ENCODE data around the gene DRC3.

Gene DRC3

GRCh38 chr17:18018411-18018921, 45.8 kb downstream of the DRC3 start:
- no peak for DNase-seq (ENCODE audit: extremely low read depth in 1 of 2, low read depth in 1 of 2)

GRCh38 chr17:18019838-18020154, 47.1 kb downstream of the DRC3 start:
- no peak for DNase-seq (ENCODE audit: extremely low read depth in 1 of 2, low read depth in 1 of 2)

DNA sequence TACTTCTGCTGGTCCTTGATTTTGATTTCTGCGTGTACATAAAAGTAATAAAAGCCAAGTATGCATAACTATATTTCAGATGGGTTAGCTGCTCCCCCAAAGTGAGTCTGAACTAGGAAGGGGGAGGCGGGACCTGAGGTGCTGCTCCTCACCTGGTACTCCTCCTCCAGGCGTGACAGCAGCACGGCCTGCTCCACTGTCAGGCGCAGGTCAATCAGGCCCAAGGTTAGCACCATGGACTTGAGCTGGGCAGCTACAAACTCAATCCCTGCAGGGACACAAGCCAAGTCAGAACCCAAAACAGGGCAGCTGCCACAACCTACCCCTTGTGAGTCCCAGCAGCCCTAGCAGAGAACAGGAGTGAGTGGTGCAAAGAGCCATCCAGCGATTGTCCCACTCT, 48.3 kb downstream of the DRC3 start:
- DNase-seq (ENCODE audit: extremely low read depth in 1 of 2, low read depth in 1 of 2), result no peak

DNA sequence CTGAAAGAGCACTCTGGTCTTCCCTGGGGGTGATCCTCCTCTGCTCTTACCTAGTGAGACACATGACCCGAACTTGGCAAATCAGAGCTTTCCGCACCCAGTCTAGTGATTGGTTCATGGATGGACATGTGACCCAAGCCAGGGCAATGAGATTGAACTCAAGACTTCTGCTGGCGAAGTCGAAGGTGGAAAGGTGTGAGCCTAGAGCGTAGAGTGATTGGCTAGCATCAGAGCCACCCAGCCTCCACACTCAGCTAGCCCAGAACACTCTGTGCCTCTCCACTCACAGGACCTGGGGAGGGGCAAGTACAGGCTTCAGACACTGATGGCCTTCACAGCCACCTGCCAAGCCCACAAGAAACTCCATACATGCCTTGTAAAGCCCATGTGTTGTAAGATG, 48.7 kb downstream of the DRC3 start:
- DNase-seq (ENCODE audit: extremely low read depth in 1 of 2, low read depth in 1 of 2), result no peak

GRCh38 chr17:18025241-18025944, 52.7 kb downstream of the DRC3 start:
- no peak for DNase-seq (ENCODE audit: extremely low read depth in 1 of 2, low read depth in 1 of 2)

DNA sequence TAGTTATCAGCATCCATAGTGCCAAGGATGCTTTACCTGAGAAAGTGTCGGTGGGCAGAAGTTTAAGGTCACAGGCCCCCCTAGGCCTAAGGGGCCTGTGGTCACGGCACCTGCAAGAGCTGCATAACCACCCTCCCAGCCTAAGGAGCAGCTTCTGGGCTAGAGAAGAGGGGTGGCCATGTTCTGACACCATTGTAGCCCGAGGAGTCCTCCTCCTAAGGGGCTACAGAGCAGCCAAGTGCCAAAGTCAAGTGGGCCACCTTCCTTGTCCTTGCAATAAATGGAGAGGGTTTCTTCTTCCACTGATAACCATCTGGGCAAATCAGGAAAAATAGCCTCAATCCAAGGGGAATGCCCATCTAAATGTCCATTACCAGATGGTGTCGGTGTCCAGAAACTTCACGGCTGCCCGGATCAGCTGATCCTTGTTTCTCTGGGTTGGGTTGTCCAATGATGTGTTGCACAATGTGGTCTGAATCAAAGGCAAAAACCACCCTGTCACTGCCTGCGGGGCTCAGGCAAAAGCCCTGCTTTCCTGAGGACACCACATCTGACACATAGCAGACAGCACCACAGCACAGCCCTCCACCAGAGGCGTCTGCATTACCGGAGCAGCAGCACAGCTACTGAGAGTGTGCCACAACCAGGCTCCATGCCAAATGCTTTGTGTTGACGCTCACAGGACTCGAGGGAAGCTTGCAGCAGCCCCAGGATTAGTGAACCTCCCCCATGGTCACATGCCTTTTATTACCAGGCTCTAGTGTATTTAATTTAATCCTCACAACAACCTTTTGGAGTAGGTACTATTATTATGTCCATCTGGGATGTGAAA, 53.5 kb downstream of the DRC3 start:
- DNase-seq (ENCODE audit: extremely low read depth in 1 of 2, low read depth in 1 of 2), result no peak

- no peak for DNase-seq (ENCODE audit: extremely low read depth in 1 of 2, low read depth in 1 of 2)
Measured at GRCh38 chr17:18027280-18027679, 54.6 kb downstream of the DRC3 start.

- no peak for DNase-seq (ENCODE audit: extremely low read depth in 1 of 2, low read depth in 1 of 2)
Measured at GRCh38 chr17:18028114-18028951, 55.7 kb downstream of the DRC3 start.

DNA sequence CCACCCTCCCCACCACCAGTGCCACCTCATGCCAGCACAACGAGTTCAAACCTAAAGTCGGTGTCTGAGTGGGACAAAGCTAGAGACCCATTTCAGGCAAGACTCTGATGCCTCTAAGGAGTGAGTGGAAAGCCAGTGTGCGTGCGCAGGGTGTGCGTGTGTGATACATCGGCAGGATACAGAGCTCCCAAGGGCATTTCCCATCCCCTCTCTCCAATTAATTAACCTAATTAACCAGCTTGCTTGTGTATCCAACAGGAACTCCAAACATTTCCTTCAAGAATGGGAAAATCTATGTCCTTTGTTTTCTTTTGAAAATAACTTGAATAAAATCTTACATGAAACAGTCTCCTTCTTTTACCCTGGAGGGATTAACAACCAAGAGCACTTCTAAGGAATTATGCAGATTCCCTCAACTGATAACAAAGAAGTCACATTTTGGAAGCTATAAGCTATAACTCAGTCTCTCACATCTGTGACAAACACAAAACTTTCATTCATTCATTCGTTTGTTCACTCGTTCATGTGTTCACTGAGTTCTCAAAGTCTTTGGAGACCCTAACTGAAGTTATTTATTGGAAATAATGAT, 56.4 kb downstream of the DRC3 start:
- no peak for DNase-seq (ENCODE audit: extremely low read depth in 1 of 2, low read depth in 1 of 2)

DNA sequence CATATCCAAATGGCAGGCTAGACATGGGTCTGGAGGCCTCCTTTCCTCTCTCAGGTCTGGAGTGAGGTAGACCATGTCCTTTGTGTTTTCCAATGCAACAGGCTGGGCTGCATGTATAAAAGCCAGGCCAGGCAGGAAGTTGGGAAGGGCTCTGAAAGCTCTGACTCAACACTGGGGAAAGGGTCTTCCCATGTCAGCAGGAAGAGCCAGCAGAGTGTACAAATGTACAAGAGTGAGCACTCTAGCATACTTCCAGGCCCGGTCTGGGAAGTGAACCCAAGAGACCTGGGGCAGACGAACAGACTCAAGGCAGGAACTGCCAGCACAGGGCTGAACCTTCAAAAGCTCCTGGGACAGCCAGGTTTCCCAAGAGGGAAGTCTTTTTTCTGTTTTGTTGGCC, 59.3 kb downstream of the DRC3 start:
- DNase-seq (ENCODE audit: extremely low read depth in 1 of 2, low read depth in 1 of 2), result no peak

DNA sequence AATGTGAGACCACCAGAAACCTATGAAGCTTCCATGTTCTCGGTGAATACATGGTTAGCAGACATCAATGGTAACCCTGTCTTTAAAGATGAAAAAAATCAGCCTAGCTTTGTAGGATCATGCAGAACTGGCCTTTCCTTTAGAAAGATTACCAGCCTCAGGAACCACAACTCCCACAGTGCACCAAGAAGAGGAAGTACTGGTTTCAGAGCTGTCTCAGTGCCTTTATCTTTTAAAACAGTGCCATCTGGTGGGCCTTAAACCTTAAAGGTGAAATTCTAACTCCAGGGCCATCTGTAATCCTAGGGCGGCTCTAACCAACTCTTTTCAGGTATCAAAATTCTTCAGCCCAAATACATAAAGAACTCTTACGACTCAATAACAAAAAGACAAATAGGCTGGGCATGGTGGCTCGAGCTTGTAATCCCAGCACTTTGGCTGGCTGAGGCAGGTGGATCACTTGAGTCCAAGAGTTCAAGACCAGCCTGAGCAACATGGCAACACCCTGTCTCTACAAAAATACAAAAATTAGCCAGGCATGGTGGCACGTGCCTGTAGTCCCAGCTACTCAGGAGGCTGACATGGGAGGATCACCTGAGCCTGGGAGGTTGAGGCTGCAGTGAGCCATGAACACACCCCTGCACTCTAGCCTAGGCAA, 60.9 kb downstream of the DRC3 start:
- DNase-seq (ENCODE audit: extremely low read depth in 1 of 2, low read depth in 1 of 2), result no peak

GRCh38 chr17:18035704-18036103, 63.0 kb downstream of the DRC3 start:
- no peak for DNase-seq (ENCODE audit: extremely low read depth in 1 of 2, low read depth in 1 of 2)

DNA sequence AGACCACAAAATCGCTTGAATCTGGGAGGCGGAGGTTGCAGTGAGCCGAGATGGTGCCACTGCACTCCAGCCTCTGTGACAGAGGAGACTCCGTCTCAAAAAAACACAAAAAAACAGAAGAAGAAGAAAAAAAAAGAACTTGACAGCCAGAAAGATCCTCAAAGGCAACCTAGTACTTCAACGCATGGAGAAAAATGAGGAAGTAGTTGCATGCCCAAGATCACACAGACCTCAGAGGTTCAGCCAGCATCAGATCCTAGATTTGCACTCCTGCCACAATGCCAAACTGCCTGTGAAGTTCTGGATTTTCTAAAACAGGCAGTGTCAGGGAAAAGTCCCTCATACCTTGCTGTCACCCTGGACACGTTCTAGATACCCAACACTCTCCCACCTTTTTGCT, 64.8 kb downstream of the DRC3 start:
- no peak for DNase-seq (ENCODE audit: extremely low read depth in 1 of 2, low read depth in 1 of 2)

- DNase-seq (ENCODE audit: extremely low read depth in 1 of 2, low read depth in 1 of 2), result no peak
Measured at GRCh38 chr17:18038149-18038850, 65.6 kb downstream of the DRC3 start.

- DNase-seq (ENCODE audit: extremely low read depth in 1 of 2, low read depth in 1 of 2), result peak; percentile 97 to 99
Measured at GRCh38 chr17:18038861-18039534, 66.3 kb downstream of the DRC3 start, which contains the start of the genes ATPAF2 and GID4. Gene ATPAF2 (minus strand): TSS chr17:18039168. CDS start chr17:18039013, 155 bp downstream. Gene GID4 (plus strand): TSS chr17:18039408. CDS start chr17:18039465, 57 bp downstream.

DNA sequence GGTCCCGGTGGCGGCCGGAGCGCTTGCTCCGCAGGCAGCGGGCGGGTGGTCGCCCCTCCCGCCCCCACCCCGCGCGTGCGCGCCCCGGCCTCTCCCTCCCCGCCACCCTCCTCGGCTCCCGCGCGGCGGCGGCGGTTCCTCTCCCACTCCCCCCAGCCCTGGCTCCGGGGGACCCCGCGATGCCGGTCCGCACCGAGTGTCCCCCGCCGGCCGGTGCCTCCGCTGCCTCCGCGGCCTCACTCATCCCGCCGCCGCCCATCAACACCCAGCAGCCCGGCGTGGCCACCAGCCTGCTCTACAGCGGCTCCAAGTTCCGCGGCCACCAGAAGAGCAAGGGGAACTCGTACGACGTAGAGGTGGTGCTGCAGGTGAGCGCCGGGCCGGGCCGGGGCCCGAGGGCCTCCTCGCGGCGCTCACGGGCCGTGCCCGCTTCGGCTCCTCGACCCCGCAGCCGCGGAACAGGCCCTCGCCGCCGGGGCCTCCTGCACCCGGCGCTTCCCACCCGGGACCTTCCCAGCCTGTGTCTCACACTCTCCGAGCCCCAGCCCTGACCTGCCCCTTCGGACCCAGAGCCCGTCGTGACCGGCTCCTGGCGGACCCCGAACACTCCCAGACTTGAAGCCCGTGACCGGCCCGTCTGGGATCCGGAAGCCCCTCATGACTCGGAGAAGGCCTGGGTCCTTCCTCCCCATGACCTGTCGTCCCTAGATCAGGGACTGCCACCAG, 67.0 kb downstream of the DRC3 start:
- DNase-seq (ENCODE audit: extremely low read depth in 1 of 2, low read depth in 1 of 2), result no peak

DNA sequence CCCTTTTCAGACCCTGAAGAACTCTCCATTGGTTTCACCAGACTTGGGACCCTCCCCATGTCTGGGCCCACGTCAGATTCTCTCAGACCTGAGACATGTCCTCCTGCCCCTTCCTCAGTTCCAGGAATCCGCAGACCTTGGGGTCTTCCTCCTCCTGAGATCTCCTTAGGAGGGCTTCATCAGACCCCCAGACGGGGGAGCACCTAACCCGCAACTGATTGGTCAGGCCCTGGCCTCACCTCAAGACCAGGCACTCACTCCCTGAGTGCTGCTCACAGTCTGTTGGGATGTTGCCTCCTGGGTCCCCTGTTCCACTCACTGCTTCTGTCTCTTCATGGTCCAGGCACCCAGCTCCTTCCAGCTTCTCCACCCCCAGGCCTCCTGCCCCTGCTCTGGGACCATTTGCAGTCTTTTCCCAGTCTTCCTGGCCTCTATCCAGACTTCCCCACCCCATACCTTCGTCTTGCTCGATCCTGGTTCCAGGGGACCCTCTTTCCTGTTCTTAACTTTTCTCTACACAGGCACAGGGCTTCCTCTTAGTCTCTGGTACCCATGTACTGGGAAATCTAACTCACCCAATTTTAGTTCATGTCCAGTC, 67.7 kb downstream of the DRC3 start:
- DNase-seq (ENCODE audit: extremely low read depth in 1 of 2, low read depth in 1 of 2), result no peak

- DNase-seq (ENCODE audit: extremely low read depth in 1 of 2, low read depth in 1 of 2), result no peak
Measured at GRCh38 chr17:18041776-18042175, 69.1 kb downstream of the DRC3 start.
